22Rv1 (cell line): Measurements from ENCODE around the gene INTS6.

Experiments
- ZFX ChIP-seq: fragments of 450-650 bp; IDR thresholded peaks from 2 replicates; pipeline ENCODE4 v1.6.1; 2017; ENCODE audit warnings: antibody characterized with exemption, borderline replicate concordance
- TF ChIP-seq, protein P1 (sequence below): fragments of 450-650 bp; IDR thresholded peaks from 2 replicates; pipeline ENCODE4 v1.5.1; 2017; ENCODE audit warnings: mild to moderate bottlenecking

DNA sequence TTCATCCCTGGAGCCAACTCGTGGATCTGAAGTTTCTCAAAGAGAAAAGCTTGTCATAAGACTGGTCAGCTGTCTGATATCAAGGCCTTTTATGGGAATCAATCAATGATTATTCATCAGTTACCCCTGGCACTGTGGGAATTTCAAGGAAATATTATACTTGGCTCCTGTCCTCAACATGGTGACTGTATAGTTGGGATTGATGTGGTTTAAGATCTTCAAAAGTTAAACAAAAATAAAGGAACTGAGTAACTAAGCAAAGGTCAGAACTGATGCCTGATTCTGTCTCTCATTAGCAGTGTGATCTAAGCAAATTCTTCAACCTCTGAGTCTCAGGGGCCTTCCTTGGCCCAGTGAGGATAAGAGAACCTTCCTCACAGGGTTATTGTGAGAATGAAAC, 135.6 kb downstream of the INTS6 start:
- TF ChIP-seq, protein P1, sequence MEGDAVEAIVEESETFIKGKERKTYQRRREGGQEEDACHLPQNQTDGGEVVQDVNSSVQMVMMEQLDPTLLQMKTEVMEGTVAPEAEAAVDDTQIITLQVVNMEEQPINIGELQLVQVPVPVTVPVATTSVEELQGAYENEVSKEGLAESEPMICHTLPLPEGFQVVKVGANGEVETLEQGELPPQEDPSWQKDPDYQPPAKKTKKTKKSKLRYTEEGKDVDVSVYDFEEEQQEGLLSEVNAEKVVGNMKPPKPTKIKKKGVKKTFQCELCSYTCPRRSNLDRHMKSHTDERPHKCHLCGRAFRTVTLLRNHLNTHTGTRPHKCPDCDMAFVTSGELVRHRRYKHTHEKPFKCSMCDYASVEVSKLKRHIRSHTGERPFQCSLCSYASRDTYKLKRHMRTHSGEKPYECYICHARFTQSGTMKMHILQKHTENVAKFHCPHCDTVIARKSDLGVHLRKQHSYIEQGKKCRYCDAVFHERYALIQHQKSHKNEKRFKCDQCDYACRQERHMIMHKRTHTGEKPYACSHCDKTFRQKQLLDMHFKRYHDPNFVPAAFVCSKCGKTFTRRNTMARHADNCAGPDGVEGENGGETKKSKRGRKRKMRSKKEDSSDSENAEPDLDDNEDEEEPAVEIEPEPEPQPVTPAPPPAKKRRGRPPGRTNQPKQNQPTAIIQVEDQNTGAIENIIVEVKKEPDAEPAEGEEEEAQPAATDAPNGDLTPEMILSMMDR, result no peak
- TF ChIP-seq ZFX, result no peak
